SK-N-SH (cell line): Measurements from ENCODE around the gene ADD1. TPM values are rescaled to one million over a fixed set of nuclear protein-coding genes. Genes with fewer than 3 reads are reported as not detected.

Experiments used
- CTCF ChIA-PET: fragments of 300-600, 350-600 bp; formaldehyde crosslinking; extraction: SDS; loops from one replicate; lab custom pipeline; 2021; lab: Yijun Ruan, JAX
- POLR2A ChIA-PET: fragments of 350-600 bp; sonication (Branson Sonifier 250); formaldehyde crosslinking; extraction: SDS; loops from one replicate; lab custom pipeline; 2020; ENCODE audit warnings: antibody characterized with exemption, inconsistent platforms; lab: Yijun Ruan, JAX
- DNase-seq: peaks from one replicate; pipeline ENCODE4 v3.0.0; 2012
- H2AFZ ChIP-seq: fragments of 200-600 bp; sonication (generic); 2 replicates; pipeline ENCODE4 v1.8.1; 2016; ENCODE audit warnings: antibody characterized with exemption, mild to moderate bottlenecking, low read depth
- H3F3A ChIP-seq: fragments of 200-600 bp; sonication (generic); replicated peaks from 2 replicates; pipeline ENCODE3; 2016; ENCODE audit warnings: antibody characterized with exemption, mild to moderate bottlenecking; ENCODE audit not compliant: insufficient read depth
- H3K27ac ChIP-seq, 2 experiments: fragments of 200-500 bp in 1 of 2; fragments of 200-600 bp in 1 of 2; sonication (Bioruptor generic) in 1 of 2; sonication (generic), shearing (Covaris generic) in 1 of 2; 2 replicates each; pipeline versions ENCODE4 v1.5.1 to v1.6.1; 2014 to 2016; ENCODE audit warnings: low read depth in 2 of 2, inconsistent platforms in 1 of 2, low read length in 1 of 2, mild to moderate bottlenecking in 1 of 2, mixed read lengths in 1 of 2
- H3K27me3 ChIP-seq: fragments of 200-600 bp; sonication (generic), shearing (Covaris generic); 2 replicates; pipeline ENCODE4 v1.6.1; 2016; ENCODE audit warnings: mixed run types; ENCODE audit not compliant: insufficient read depth
- H3K36me3 ChIP-seq, 2 experiments: fragments of 200-500 bp in 1 of 2; fragments of 200-600 bp in 1 of 2; sonication (Bioruptor generic) in 1 of 2; sonication (generic) in 1 of 2; replicated peaks in 1 of 2; 2 replicates each; pipeline versions ENCODE3 to v1.5.1; 2014 to 2016; ENCODE audit warnings: low read length in 1 of 2, mild to moderate bottlenecking in 1 of 2; ENCODE audit not compliant: insufficient read depth in 2 of 2, control insufficient read depth in 1 of 2
- H3K4me1 ChIP-seq, 2 experiments: fragments of 200-500 bp in 1 of 2; fragments of 200-600 bp in 1 of 2; sonication (Bioruptor generic) in 1 of 2; sonication (generic), shearing (Covaris generic) in 1 of 2; 2 replicates each; pipeline versions ENCODE4 v1.5.1 to v1.6.1; 2014 to 2016; ENCODE audit warnings: low read depth in 1 of 2, low read length in 1 of 2, mixed run types in 1 of 2; ENCODE audit not compliant: insufficient read depth in 2 of 2, control insufficient read depth in 1 of 2
- H3K4me2 ChIP-seq: fragments of 200-600 bp; sonication (generic), shearing (Covaris generic); 2 replicates; pipeline ENCODE4 v1.6.1; 2017; ENCODE audit warnings: mixed run types
- H3K4me3 ChIP-seq, 2 experiments: fragments of 200-500 bp in 1 of 2; fragments of 200-600 bp in 1 of 2; sonication (Bioruptor generic) in 1 of 2; sonication (generic), shearing (Covaris generic) in 1 of 2; 2 replicates each; pipeline versions ENCODE4 v1.5.1 to v1.8.1; 2014 to 2016; ENCODE audit warnings: low read depth in 2 of 2, inconsistent platforms in 1 of 2, low read length in 1 of 2, mild to moderate bottlenecking in 1 of 2, mixed read lengths in 1 of 2, moderate library complexity in 1 of 2
- H3K79me2 ChIP-seq: fragments of 200-600 bp; sonication (generic); 2 replicates; pipeline ENCODE4 v1.8.1; 2017; ENCODE audit warnings: mild to moderate bottlenecking; ENCODE audit not compliant: insufficient read depth
- H3K9ac ChIP-seq: fragments of 200-600 bp; sonication (generic); 2 replicates; pipeline ENCODE4 v1.6.1; 2017; ENCODE audit warnings: mixed run types
- H3K9me2 ChIP-seq: fragments of 200-600 bp; sonication (generic); 2 replicates; pipeline ENCODE4 v1.6.1; 2017; ENCODE audit warnings: mixed run types
- H3K9me3 ChIP-seq: fragments of 200-600 bp; sonication (generic); 2 replicates; pipeline ENCODE4 v1.6.1; 2017; ENCODE audit warnings: mixed run types, mild to moderate bottlenecking, moderate library complexity
- H4K20me1 ChIP-seq: fragments of 200-600 bp; sonication (generic); 2 replicates; pipeline ENCODE4 v1.6.1; 2017; ENCODE audit warnings: mild to moderate bottlenecking, mixed run types; ENCODE audit not compliant: insufficient read depth
- CHD2 ChIP-seq: fragments of 150-350 bp; IDR thresholded peaks from 2 replicates; pipeline ENCODE4 v1.6.1; 2018; ENCODE audit warnings: low read length; ENCODE audit not compliant: partially characterized antibody
- FOXJ3 ChIP-seq: sonication (generic); formaldehyde crosslinking; IDR thresholded peaks from 2 replicates; pipeline ENCODE4 v1.5.1; 2020; ENCODE audit warnings: mild to moderate bottlenecking, missing genetic modification reagents
- GABPA ChIP-seq: IDR thresholded peaks from 2 replicates; pipeline ENCODE4 v1.4.0; 2012; ENCODE audit warnings: low read depth, mild to moderate bottlenecking
- JUND ChIP-seq: IDR thresholded peaks from 2 replicates; pipeline ENCODE4 v1.4.0; 2012
- MEF2A ChIP-seq: IDR thresholded peaks from 2 replicates; pipeline ENCODE4 v1.4.0; 2012; ENCODE audit warnings: low read depth, borderline replicate concordance
- MXI1 ChIP-seq: IDR thresholded peaks from 2 replicates; pipeline ENCODE4 v1.6.1; 2012; ENCODE audit warnings: mild to moderate bottlenecking, low read depth, low read length, improper control_type of control experiment
- NFIC ChIP-seq: IDR thresholded peaks from 2 replicates; pipeline ENCODE4 v1.4.0; 2012; ENCODE audit warnings: borderline replicate concordance
- NRF1 ChIP-seq: IDR thresholded peaks from 2 replicates; pipeline ENCODE4 v1.6.1; 2012; ENCODE audit warnings: low read depth, mild to moderate bottlenecking, low read length
- RAD21 ChIP-seq: IDR thresholded peaks from 2 replicates; pipeline ENCODE4 v1.6.1; 2012; ENCODE audit warnings: mild to moderate bottlenecking, low read length
- SIN3A ChIP-seq: IDR thresholded peaks from 2 replicates; pipeline ENCODE4 v1.6.1; 2012; ENCODE audit warnings: low read depth, mild to moderate bottlenecking, low read length, moderate library complexity, borderline replicate concordance
- SMC3 ChIP-seq: IDR thresholded peaks from 2 replicates; pipeline ENCODE4 v1.6.1; 2012; ENCODE audit warnings: low read depth, low read length, improper control_type of control experiment
- TAF1 ChIP-seq: IDR thresholded peaks from 2 replicates; pipeline ENCODE4 v1.6.1; 2012; ENCODE audit warnings: low read depth, mild to moderate bottlenecking, low read length, moderate library complexity, borderline replicate concordance
- USF1 ChIP-seq: IDR thresholded peaks from 2 replicates; pipeline ENCODE4 v1.4.0; 2012; ENCODE audit warnings: low read depth, borderline replicate concordance
- ZBTB33 ChIP-seq: IDR thresholded peaks from 2 replicates; pipeline ENCODE4 v1.4.0; 2012; ENCODE audit warnings: low read depth, borderline replicate concordance
- WGBS: methylation state at CpG from one replicate; pipeline ENCODE4 v1.1.6; 2017; ENCODE audit warnings: low lambda C conversion rate; 5-methylcytosine and 5-hydroxymethylcytosine counted together
- polyA plus RNA-seq, 3 experiments: library from polyadenylated mRNA; depleted of rRNA; stranded (reverse); fragments of >200 nt; gene quantifications; 2 replicates each; pipeline ENCODE4 v1.2.3, GENCODE V29; 2012
- TF ChIP-seq, protein P1 (sequence below): IDR thresholded peaks from 2 replicates; pipeline ENCODE4 v1.4.0; 2012; ENCODE audit warnings: low read depth
- TF ChIP-seq, protein P2 (sequence below): IDR thresholded peaks from 2 replicates; pipeline ENCODE4 v1.6.1; 2012; ENCODE audit warnings: mild to moderate bottlenecking, low read depth, low read length, moderate library complexity
- TF ChIP-seq, protein P3 (sequence below): fragments of 150-350 bp; IDR thresholded peaks from 2 replicates; pipeline ENCODE4 v1.6.1; 2017; ENCODE audit warnings: antibody characterized with exemption, low read length, low read depth, borderline replicate concordance

ADD1 gene
- polyA plus RNA-seq, 1 of the 3 experiments (the other 2 are of a cell fraction), result 155 TPM

GRCh38 chr4:2962614-2963174 is 119.0 kb downstream of the ADD1 start:
- H3K27ac ChIP-seq, result peak overlapping the region; percentile 61 to 73
- no peaks in the 10 kb centered on the region for H3K9me2 ChIP-seq
- WGBS, result 1% methylated on average over 16 of the region's 40 CpGs
- H3F3A ChIP-seq, result peaks cover 4% of the 10 kb centered on the region
- CTCF ChIA-PET, result interaction anchor here (0.7 to 4.9 kb wide), 11 partner anchors 9 to 82 kb away, joined by 3 to 45 read pairs (median 5); no protein-coding TSS in a partner anchor
- peaks cover 48% of the 10 kb centered on the region for H3K79me2 ChIP-seq
- TF ChIP-seq SIN3A, result no peak
- no peak for TF ChIP-seq FOXJ3 (CRISPR knock-in tag)
- TF ChIP-seq USF1, result no peak
- no peak for TF ChIP-seq SMC3
- TF ChIP-seq TAF1, result no peak
- TF ChIP-seq RAD21, result no peak
- TF ChIP-seq JUND, result no peak
- TF ChIP-seq, protein P1, sequence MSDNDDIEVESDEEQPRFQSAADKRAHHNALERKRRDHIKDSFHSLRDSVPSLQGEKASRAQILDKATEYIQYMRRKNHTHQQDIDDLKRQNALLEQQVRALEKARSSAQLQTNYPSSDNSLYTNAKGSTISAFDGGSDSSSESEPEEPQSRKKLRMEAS, result no peak
- TF ChIP-seq NRF1, result no peak
- H3K36me3 ChIP-seq, result peaks cover 0 to 14% of the 10 kb centered on the region in 2 experiments
- no peak for DNase-seq
- peak overlapping the region; percentile 89 for H3K9ac ChIP-seq
- H3K4me1 ChIP-seq, result peaks cover 4 to 17% of the 10 kb centered on the region in 2 experiments; a peak in 2 of 4 replicates
- no peaks in the 10 kb centered on the region for H3K9me3 ChIP-seq
- H3K4me3 ChIP-seq, result peak overlapping the region; percentile 91 to 92
- POLR2A ChIA-PET, result interaction anchor here (0.7 to 1.8 kb wide), 5 partner anchors 11 to 164 kb away, joined by 3 to 5 read pairs (median 3); no protein-coding TSS in a partner anchor
- H3K27me3 ChIP-seq, result no peaks in the 10 kb centered on the region
- H2AFZ ChIP-seq, result peak overlapping the region; percentile 83; the same call in 1 of the 2 replicates
- peak overlapping the region; percentile 91 for H3K4me2 ChIP-seq
- peaks cover 25% of the 10 kb centered on the region for H4K20me1 ChIP-seq

- peak within 1 kb of the TSS; percentile 91 to 92 for H3K4me3 ChIP-seq
- H3F3A ChIP-seq, result peaks cover 4% of the 10 kb centered on the region
- H3K4me2 ChIP-seq, result peak within 1 kb of the TSS; percentile 91
- CTCF ChIA-PET, result interaction anchor here (0.5 to 4.9 kb wide), 13 partner anchors 9 to 600 kb away, joined by 3 to 45 read pairs (median 5); no protein-coding TSS in a partner anchor
- POLR2A ChIA-PET, result interaction anchor here (0.6 to 1.2 kb wide), 5 partner anchors 9 to 428 kb away, joined by 3 read pairs; no protein-coding TSS in a partner anchor
- peaks cover 0 to 8% of the 10 kb centered on the region in 2 experiments for H3K36me3 ChIP-seq
- DNase-seq, result peak; percentile 97
- peaks cover 41% of the 10 kb centered on the region for H3K79me2 ChIP-seq
- no peaks in the 10 kb centered on the region for H3K27me3 ChIP-seq
- H3K27ac ChIP-seq, result peak within 1 kb of the TSS; percentile 61 to 73
- H3K9me3 ChIP-seq, result no peaks in the 10 kb centered on the region
- no peaks in the 10 kb centered on the region for H3K9me2 ChIP-seq
- H2AFZ ChIP-seq, result peak within 1 kb of the TSS; percentile 90
- peaks cover 4 to 17% of the 10 kb centered on the region in 2 experiments; a peak in 2 of 4 replicates for H3K4me1 ChIP-seq
- 0% methylated on average over 9 of the region's 105 CpGs for WGBS
- H3K9ac ChIP-seq, result peak within 1 kb of the TSS; percentile 89
- peaks cover 18% of the 10 kb centered on the region for H4K20me1 ChIP-seq
- no peak for TF ChIP-seq NFIC
- TF ChIP-seq GABPA, result peak; percentile 52
- TF ChIP-seq, protein P2, sequence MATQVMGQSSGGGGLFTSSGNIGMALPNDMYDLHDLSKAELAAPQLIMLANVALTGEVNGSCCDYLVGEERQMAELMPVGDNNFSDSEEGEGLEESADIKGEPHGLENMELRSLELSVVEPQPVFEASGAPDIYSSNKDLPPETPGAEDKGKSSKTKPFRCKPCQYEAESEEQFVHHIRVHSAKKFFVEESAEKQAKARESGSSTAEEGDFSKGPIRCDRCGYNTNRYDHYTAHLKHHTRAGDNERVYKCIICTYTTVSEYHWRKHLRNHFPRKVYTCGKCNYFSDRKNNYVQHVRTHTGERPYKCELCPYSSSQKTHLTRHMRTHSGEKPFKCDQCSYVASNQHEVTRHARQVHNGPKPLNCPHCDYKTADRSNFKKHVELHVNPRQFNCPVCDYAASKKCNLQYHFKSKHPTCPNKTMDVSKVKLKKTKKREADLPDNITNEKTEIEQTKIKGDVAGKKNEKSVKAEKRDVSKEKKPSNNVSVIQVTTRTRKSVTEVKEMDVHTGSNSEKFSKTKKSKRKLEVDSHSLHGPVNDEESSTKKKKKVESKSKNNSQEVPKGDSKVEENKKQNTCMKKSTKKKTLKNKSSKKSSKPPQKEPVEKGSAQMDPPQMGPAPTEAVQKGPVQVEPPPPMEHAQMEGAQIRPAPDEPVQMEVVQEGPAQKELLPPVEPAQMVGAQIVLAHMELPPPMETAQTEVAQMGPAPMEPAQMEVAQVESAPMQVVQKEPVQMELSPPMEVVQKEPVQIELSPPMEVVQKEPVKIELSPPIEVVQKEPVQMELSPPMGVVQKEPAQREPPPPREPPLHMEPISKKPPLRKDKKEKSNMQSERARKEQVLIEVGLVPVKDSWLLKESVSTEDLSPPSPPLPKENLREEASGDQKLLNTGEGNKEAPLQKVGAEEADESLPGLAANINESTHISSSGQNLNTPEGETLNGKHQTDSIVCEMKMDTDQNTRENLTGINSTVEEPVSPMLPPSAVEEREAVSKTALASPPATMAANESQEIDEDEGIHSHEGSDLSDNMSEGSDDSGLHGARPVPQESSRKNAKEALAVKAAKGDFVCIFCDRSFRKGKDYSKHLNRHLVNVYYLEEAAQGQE, result no peak
- peak; percentile 98 for TF ChIP-seq MXI1
- peak; percentile 100 for TF ChIP-seq ZBTB33
- no peak for TF ChIP-seq MEF2A
- no peak for TF ChIP-seq RAD21
- TF ChIP-seq, protein P3, sequence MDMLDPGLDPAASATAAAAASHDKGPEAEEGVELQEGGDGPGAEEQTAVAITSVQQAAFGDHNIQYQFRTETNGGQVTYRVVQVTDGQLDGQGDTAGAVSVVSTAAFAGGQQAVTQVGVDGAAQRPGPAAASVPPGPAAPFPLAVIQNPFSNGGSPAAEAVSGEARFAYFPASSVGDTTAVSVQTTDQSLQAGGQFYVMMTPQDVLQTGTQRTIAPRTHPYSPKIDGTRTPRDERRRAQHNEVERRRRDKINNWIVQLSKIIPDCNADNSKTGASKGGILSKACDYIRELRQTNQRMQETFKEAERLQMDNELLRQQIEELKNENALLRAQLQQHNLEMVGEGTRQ, result peak; percentile 56
- peak; percentile 99 for TF ChIP-seq CHD2
Measured at GRCh38 chr4:2963175-2963965, 119.7 kb downstream of the ADD1 start, which contains the start of the genes GRK4 and NOP14. Gene GRK4, plus strand, starts transcription at chr4:2963571. Its CDS starts 500 bp downstream, at chr4:2964071. Gene NOP14, minus strand, starts transcription at chr4:2963406. Its CDS starts 87 bp downstream, at chr4:2963319.
